MM.1S (cell line): Measurements from ENCODE around the gene CD300LB.

ENCODE experiments used
- CTCF ChIP-seq: fragments of 300-600 bp; sonication (generic); IDR thresholded peaks from 2 replicates; pipeline ENCODE4 v1.5.1; 2016; ENCODE audit warnings: antibody characterized with exemption, low read length, mixed read lengths
- EZH2 ChIP-seq: fragments of 300-600 bp; sonication (generic); optimal IDR thresholded peaks from 2 replicates; pipeline ENCODE3; 2017; ENCODE audit warnings: low read depth, mild to moderate bottlenecking, antibody characterized with exemption, low read length, mixed read lengths
- EZH2phosphoT487 ChIP-seq: fragments of 300-600 bp; sonication (generic); IDR thresholded peaks from 2 replicates; pipeline ENCODE4 v1.6.1; 2018; ENCODE audit warnings: antibody characterized with exemption, low read length

DNA sequence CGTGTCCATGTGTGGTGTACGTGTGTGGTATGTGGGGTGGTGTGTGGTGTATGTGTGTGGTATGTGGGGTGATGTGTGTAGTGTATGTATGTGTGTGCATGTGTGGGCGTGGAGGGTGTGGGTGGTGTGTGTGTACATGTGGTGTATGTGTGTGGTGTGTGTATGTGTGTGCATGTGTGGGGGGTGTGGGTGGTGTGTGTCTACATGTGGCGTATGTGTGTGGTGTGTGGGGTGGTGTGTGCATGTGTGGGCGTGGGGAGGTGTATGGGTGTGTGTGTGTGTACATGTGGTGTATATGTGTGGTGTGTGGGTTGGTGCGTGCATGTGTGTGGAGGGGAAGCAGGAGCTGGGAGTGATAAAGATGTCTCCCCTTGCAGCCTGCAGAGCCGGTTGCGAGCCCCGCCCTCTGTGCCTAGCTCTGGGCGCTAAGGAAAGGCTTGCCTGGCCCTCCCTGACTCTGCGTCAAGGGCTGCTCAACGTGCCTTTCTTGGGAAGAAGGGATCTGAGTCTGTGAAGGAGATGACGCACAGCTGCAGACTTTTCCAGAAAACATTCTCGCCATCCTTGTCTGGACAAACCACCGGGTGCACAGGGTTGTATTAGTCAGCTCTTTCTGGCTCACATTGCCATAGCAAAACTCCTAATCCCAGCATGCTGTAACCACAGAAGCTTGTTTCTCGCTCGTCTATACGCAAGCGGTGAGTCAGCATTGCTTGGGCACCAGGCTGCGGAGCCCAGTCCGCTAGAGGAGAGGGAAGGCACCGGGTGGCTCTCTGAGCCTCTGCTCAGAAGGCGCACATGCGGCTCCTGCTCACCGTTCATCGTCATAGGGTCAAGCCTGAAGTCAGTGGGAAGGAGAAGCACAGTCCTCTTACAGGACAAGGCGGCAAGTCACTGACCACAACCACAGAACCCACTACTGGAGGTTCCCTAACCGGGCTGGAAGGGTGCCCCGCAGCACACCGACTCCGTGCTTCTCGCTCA, 38.0 kb upstream of the CD300LB start:
- TF ChIP-seq CTCF: no peak
- no peak for TF ChIP-seq EZH2
- TF ChIP-seq EZH2phosphoT487: no peak
